K562 (cell line): Measurements from ENCODE around the gene TMEM229B. TPM values are rescaled to one million over a fixed set of nuclear protein-coding genes. Genes with fewer than 3 reads are reported as not detected.

ENCODE experiments used
- ATAC-seq: fragments of 200-7000 bp; cut with Tn5 transposase; 3 replicates; pipeline ENCODE4 v1.9.1; 2020; ENCODE audit warnings: moderate library complexity
- BruUV-seq: library from RNA; stranded (reverse); fragments of 400-500 nt; replicated peaks from 2 replicates; lab custom pipeline; 2021; lab: Mats Ljungman, UMichigan
- CTCF ChIA-PET: fragments of 300-600 bp; formaldehyde crosslinking; extraction: SDS; loops from one replicate; lab custom pipeline; 2021; ENCODE audit warnings: low intra/inter-chr PET ratio; lab: Yijun Ruan, JAX
- POLR2A ChIA-PET: fragments of 300-600, 350-650 bp; sonication (Branson Sonifier 250); formaldehyde crosslinking; extraction: SDS; loops from one replicate; lab custom pipeline; 2021; ENCODE audit warnings: antibody characterized with exemption, inconsistent platforms; lab: Yijun Ruan, JAX
- DNase-seq, 4 experiments: peaks; one replicate each; pipeline versions ENCODE4 v3.0.0 to v3.0.0-alpha.2; 2011 to 2018; ENCODE audit warnings: low spot score in 3 of 4, mixed read lengths in 3 of 4; ENCODE audit errors: extremely low read depth in 1 of 4
- FAIRE-seq: peaks from 2 replicates; lab custom pipeline; 2011; peaks lifted over from hg19 to GRCh38; lab: Jason Lieb, UNC
- H2AFZ ChIP-seq: 2 replicates; pipeline ENCODE4 v1.6.0; 2011; ENCODE audit warnings: low read depth, low read length, control low read depth, inconsistent platforms
- H3K27ac ChIP-seq: fragments of 200-600 bp; 3 replicates; pipeline ENCODE4 v1.8.0; 2011; ENCODE audit warnings: low read depth, mild to moderate bottlenecking, control low read depth, inconsistent platforms, low read length, moderate library complexity, mixed read lengths; ENCODE audit errors: extremely low read depth
- H3K27me3 ChIP-seq, 2 experiments: fragments of 300-600 bp in 1 of 2; 2 replicates in 1 of 2; 3 replicates in 1 of 2; pipeline versions ENCODE4 v1.6.0 to v1.8.0; 2011; ENCODE audit warnings: inconsistent platforms in 2 of 2, low read length in 2 of 2, mild to moderate bottlenecking in 1 of 2, mixed read lengths in 1 of 2, moderate library complexity in 1 of 2; ENCODE audit not compliant: control insufficient read depth in 2 of 2, insufficient read depth in 2 of 2
- H3K36me3 ChIP-seq: fragments of 300-600 bp; 3 replicates; pipeline ENCODE4 v1.8.0; 2011; ENCODE audit warnings: mild to moderate bottlenecking, low read length, inconsistent platforms; ENCODE audit not compliant: control insufficient read depth, insufficient read depth
- H3K4me1 ChIP-seq, 2 experiments: fragments of 200-600 bp in 1 of 2; replicated peaks in 1 of 2; 2 replicates in 1 of 2; 3 replicates in 1 of 2; pipeline versions ENCODE4 v1.5.1 to v1.8.0; 2011; ENCODE audit warnings: inconsistent platforms in 2 of 2, low read length in 2 of 2, mild to moderate bottlenecking in 1 of 2, mixed read lengths in 1 of 2, moderate library complexity in 1 of 2; ENCODE audit not compliant: control insufficient read depth in 2 of 2, insufficient read depth in 2 of 2
- H3K4me2 ChIP-seq: 2 replicates; pipeline ENCODE4 v1.6.1; 2011; ENCODE audit warnings: low read length, control low read depth, inconsistent platforms, mixed read lengths; ENCODE audit not compliant: insufficient read depth
- H3K4me3 ChIP-seq: fragments of 200-600 bp; sonication (generic), shearing (Covaris generic); 2 replicates; pipeline ENCODE4 v1.5.1; 2016; ENCODE audit warnings: control low read depth, inconsistent platforms
- H3K79me2 ChIP-seq: fragments of 200-600 bp; 3 replicates; pipeline ENCODE4 v1.8.0; 2011; ENCODE audit warnings: low read length, inconsistent platforms; ENCODE audit not compliant: control insufficient read depth, insufficient read depth
- H3K9ac ChIP-seq, 2 experiments: 2 replicates each; pipeline versions ENCODE4 v1.6.0 to v1.6.1; 2011; ENCODE audit warnings: low read depth in 2 of 2, low read length in 2 of 2, control low read depth in 1 of 2, inconsistent platforms in 1 of 2, mild to moderate bottlenecking in 1 of 2, mixed read lengths in 1 of 2; ENCODE audit not compliant: insufficient read depth in 1 of 2
- H3K9me1 ChIP-seq: one replicate; pipeline ENCODE4 v1.6.0; 2011; ENCODE audit warnings: inconsistent platforms, mild to moderate bottlenecking, low read length, moderate library complexity; ENCODE audit not compliant: control insufficient read depth, insufficient read depth
- H3K9me3 ChIP-seq: replicated peaks from 2 replicates; pipeline ENCODE4 v1.5.1; 2011; ENCODE audit warnings: low read depth, low read length, inconsistent platforms; ENCODE audit not compliant: control insufficient read depth, insufficient read depth
- H4K20me1 ChIP-seq: replicated peaks from 2 replicates; pipeline ENCODE4 v1.6.1; 2011; ENCODE audit warnings: low read length, inconsistent platforms, mixed read lengths; ENCODE audit not compliant: control insufficient read depth, insufficient read depth
- MCM3 ChIP-seq: fragments of 450-650 bp; IDR thresholded peaks from 2 replicates; pipeline ENCODE4 v1.6.1; 2016
- TGIF2 ChIP-seq: sonication (generic); formaldehyde crosslinking; IDR thresholded peaks from 2 replicates; pipeline ENCODE4 v1.8.1; 2022; ENCODE audit warnings: mild to moderate bottlenecking, missing genetic modification reagents, moderate library complexity
- WGBS: fragments of 100-300 bp; shearing (Covaris generic); methylation state at CpG from one replicate; pipeline ENCODE4 v1.1.6; 2016; ENCODE audit warnings: low coverage, mixed read lengths; ENCODE audit not compliant: insufficient coverage; ENCODE audit errors: missing lambda C conversion rate; 5-methylcytosine and 5-hydroxymethylcytosine counted together
- in situ Hi-C: fragments of 300-500 bp; cut with MboI; formaldehyde crosslinking; loops from 4 replicates; pipeline ENCODE4 v1.15.0; 2018; ENCODE audit warnings: inconsistent platforms, mixed read lengths
- intact Hi-C: fragments of 100-400 bp; cut with micrococcal nuclease; formaldehyde crosslinking; loops from 2 replicates; pipeline ENCODE4 v1.14.2; 2022
- polyA plus RNA-seq, 8 experiments: library from polyadenylated mRNA; depleted of rRNA in 4 of 8; stranded (reverse) in 5 of 8; unstranded in 3 of 8; fragments of >200 nt; fragmentation: Nextera tagmentation in 2 of 8; fragmentation: Illumina TruSeq in 1 of 8; extraction: Ambion mirVana in 2 of 8; extraction: Trizol in 1 of 8; gene quantifications; 2 replicates each; pipeline versions ENCODE4 v1.2.1 to v1.2.3, GENCODE V29; 2011 to 2014; ENCODE audit warnings: inconsistent platforms in 1 of 8, missing spikeins in 1 of 8
- total RNA-seq, 7 experiments: library from RNA; depleted of rRNA in 6 of 7; stranded (reverse); fragments of >200 nt in 6 of 7; fragmentation: Illumina TruSeq in 2 of 7; extraction: Trizol in 2 of 7; gene quantifications; 2 replicates each; pipeline versions ENCODE4 v1.2.1 to v1.2.3, GENCODE V29; 2011 to 2021; ENCODE audit warnings: low replicate concordance in 1 of 7

The TMEM229B gene
- total and polyA plus RNA-seq, 9 of the 15 experiments (the other 6 are each of a cell fraction or from before 2014, with no cell fraction given) = not detected

DNA sequence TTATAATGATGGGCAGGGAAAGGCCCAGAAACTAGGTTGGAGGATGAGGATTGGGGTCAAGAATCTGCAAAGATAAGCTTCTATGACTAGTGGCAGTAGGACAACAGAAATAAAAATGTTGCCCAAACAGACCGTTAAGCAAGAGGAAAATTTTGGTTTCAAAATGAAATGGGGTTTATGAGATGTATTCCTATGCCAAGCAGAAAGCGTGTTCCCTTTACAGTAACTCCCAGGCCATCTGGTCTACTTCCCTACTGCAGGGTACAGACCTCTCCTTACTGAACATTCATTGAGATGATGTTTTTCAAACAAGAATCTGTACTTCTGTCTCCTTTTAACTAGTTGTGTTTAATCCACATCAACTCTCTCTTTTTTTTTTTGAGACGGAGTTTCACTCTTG lies 20.4 kb upstream of the TMEM229B start:
- Histone ChIP-seq H4K20me1 (no peaks in the 10 kb centered on the region), H3K79me2 (no peaks in the 10 kb centered on the region), H3K4me1 (no peaks in the 10 kb centered on the region; a peak in 1 of 5 replicates)
- POLR2A ChIA-PET = no interaction called here
- no peak for TF ChIP-seq MCM3
- TF ChIP-seq, all 486 proteins: peak for 0
- no peak overlapping the region for H3K27ac ChIP-seq
- no peak overlapping the region for H2AFZ ChIP-seq
- no peak overlapping the region for H3K4me3 ChIP-seq
- no peak overlapping the region for H3K9ac ChIP-seq
- BruUV-seq = no TSS peak
- CTCF ChIA-PET = no interaction called here
- WGBS = 3% methylated on average over 3 of the region's 3 CpGs
- no peak for DNase-seq
- in situ Hi-C loops = no loop called here
- ATAC-seq = no peak
- H3K9me3 ChIP-seq = no peaks in the 10 kb centered on the region
- peaks cover 8 to 37% of the 10 kb centered on the region in 2 experiments; a peak in 3 of 5 replicates for H3K27me3 ChIP-seq
- no peak overlapping the region for H3K4me2 ChIP-seq
- no peaks in the 10 kb centered on the region for H3K36me3 ChIP-seq
- intact Hi-C loops = no loop called here
- FAIRE-seq = no peak
- no peaks in the 10 kb centered on the region for H3K9me1 ChIP-seq

DNA sequence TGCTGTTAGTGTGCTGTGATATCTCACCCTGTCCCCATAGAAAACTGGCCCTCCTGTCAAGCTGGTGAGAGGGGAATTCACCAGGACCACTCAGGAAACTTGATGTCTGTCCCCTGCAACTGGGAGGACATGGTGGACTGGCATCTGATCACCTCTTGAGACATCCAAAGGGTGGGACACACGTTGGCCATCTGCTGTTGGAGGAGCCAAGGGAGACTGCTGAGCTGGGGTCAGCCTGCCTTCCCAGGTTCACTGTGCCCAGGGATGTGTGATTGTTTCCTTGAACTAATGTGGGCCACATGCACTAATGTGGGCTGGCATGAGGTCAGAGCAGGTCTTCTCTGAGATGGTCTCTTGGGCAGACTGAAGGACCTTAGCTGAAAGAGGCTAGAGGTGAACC lies 16.7 kb upstream of the TMEM229B start:
- no peak for ATAC-seq
- intact Hi-C loops = no loop called here
- TF ChIP-seq TGIF2 (CRISPR knock-in tag) = no peak
- TF ChIP-seq, all 486 proteins: peak for 0
- Histone ChIP-seq H3K79me2 (no peaks in the 10 kb centered on the region), H3K9me1 (no peaks in the 10 kb centered on the region), H3K4me3 (no peak overlapping the region), H3K4me2 (no peak overlapping the region), H2AFZ (no peak overlapping the region), H3K36me3 (no peaks in the 10 kb centered on the region), H3K4me1 (no peaks in the 10 kb centered on the region), H3K9me3 (no peaks in the 10 kb centered on the region), H4K20me1 (no peaks in the 10 kb centered on the region), H3K9ac (no peak overlapping the region), H3K27me3 (peaks cover 3 to 29% of the 10 kb centered on the region in 2 experiments; a peak in 3 of 5 replicates), H3K27ac (no peak overlapping the region)
- FAIRE-seq (no peak), DNase-seq (no peak)
- POLR2A ChIA-PET = no interaction called here
- in situ Hi-C loops = no loop called here
- CTCF ChIA-PET = no interaction called here
- BruUV-seq = no TSS peak
- 0% methylated on average over 1 of the region's 1 CpG for whole genome bisulfite sequencing
